ENCODE data around the gene YWHAG. TPM values are rescaled to one million over a fixed set of nuclear protein-coding genes. Genes with fewer than 3 reads are reported as not detected.

The YWHAG gene
- total and polyA plus RNA-seq, 9 of the 15 experiments (the other 6 are each of a cell fraction or from before 2014, with no cell fraction given) = 30.4 to 246 (median 94.5) TPM

DNA sequence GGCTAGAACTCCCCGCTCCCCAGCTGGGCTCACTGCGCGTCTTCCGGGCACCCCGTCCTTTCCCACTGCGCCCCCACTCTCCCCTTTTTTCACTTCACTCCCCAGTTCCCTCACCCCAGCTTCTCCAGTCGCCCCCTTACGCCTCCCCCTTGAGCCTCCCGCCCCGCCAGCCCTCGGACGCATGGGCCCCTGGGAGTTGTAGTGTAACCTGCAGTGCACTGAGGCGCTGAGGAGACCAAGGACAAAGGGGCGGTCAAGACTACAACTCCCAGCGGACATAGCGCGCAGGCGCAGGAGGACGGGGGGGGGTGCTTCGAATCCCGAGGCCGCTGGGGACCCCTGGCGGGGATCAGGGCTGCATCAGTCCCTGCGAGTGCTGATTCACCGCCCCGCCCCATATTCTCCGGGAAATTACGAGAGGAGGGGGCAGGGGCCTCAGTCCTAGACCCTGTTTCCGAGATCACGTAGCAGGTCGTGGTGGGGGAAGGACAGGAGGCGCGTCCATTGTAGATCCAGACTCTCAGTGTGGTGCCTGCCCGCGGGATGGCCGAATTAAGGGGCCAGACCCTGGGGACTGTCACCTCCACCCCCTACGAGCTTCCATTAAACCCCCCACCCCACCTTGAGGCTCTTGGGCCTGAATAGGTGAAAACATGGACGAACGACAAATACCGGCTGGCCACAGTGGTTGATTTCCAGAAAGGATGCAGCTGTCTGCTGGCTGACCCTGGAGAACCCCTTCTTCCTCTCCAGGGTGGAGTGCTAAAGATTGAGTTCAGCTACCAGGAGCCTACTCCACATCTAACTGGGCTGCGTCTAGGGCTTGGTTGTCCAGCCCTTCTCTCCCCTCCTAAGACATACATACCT is 553 bp upstream of the YWHAG start (continued):
- TF ChIP-seq HOXB6 (CRISPR knock-in tag; IDR thresholded peaks at IDR 0.05; ENCODE audit: borderline replicate concordance) (no peak), ZNF583 (CRISPR knock-in tag; IDR thresholded peaks at IDR 0.05) (0 out of 2 replicates have a peak, but pooled peaks have one; percentile 52), NCOA1 (IDR thresholded peaks at IDR 0.05; ENCODE audit: low read depth) (peak; percentile 36; the same call in 1 of the 2 replicates), ZBTB7A (IDR thresholded peaks at IDR 0.05; ENCODE audit: borderline replicate concordance, control insufficient read depth, low read depth, low read length) (peak; percentile 97), RB1 (IDR thresholded peaks at IDR 0.05; ENCODE audit: low read depth) (0 out of 2 replicates have a peak, but pooled peaks have one; percentile 58), MYBL2 (IDR thresholded peaks at IDR 0.05; ENCODE audit: low read depth) (no peak), MYBL2 (CRISPR knock-in tag; IDR thresholded peaks at IDR 0.05; ENCODE audit: borderline replicate concordance) (no peak), ZNF644 (tag; IDR thresholded peaks at IDR 0.05; ENCODE audit: low read depth) (peak; percentile 56; the same call in 1 of the 2 replicates), HCFC1 (IDR thresholded peaks at IDR 0.05; ENCODE audit: low read depth, low read length) (peak; percentile 97), DACH1 (IDR thresholded peaks at IDR 0.05; ENCODE audit: partially characterized antibody) (no peak), SMARCA4 (IDR thresholded peaks at IDR 0.05) (peak; percentile 74), XRCC3 (IDR thresholded peaks at IDR 0.05) (no peak), POLR2A (conservative IDR thresholded peaks at IDR 0.05) (peak; percentile 38), GABPB1 (CRISPR knock-in tag; IDR thresholded peaks at IDR 0.05) (0 out of 2 replicates have a peak, but pooled peaks have one; percentile 20), ILF3 (IDR thresholded peaks at IDR 0.05; ENCODE audit: borderline replicate concordance) (no peak)
- TF ChIP-seq, protein P1, sequence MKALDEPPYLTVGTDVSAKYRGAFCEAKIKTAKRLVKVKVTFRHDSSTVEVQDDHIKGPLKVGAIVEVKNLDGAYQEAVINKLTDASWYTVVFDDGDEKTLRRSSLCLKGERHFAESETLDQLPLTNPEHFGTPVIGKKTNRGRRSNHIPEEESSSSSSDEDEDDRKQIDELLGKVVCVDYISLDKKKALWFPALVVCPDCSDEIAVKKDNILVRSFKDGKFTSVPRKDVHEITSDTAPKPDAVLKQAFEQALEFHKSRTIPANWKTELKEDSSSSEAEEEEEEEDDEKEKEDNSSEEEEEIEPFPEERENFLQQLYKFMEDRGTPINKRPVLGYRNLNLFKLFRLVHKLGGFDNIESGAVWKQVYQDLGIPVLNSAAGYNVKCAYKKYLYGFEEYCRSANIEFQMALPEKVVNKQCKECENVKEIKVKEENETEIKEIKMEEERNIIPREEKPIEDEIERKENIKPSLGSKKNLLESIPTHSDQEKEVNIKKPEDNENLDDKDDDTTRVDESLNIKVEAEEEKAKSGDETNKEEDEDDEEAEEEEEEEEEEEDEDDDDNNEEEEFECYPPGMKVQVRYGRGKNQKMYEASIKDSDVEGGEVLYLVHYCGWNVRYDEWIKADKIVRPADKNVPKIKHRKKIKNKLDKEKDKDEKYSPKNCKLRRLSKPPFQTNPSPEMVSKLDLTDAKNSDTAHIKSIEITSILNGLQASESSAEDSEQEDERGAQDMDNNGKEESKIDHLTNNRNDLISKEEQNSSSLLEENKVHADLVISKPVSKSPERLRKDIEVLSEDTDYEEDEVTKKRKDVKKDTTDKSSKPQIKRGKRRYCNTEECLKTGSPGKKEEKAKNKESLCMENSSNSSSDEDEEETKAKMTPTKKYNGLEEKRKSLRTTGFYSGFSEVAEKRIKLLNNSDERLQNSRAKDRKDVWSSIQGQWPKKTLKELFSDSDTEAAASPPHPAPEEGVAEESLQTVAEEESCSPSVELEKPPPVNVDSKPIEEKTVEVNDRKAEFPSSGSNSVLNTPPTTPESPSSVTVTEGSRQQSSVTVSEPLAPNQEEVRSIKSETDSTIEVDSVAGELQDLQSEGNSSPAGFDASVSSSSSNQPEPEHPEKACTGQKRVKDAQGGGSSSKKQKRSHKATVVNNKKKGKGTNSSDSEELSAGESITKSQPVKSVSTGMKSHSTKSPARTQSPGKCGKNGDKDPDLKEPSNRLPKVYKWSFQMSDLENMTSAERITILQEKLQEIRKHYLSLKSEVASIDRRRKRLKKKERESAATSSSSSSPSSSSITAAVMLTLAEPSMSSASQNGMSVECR (CRISPR knock-in tag; IDR thresholded peaks at IDR 0.05) = no peak
- TF ChIP-seq, protein P2, sequence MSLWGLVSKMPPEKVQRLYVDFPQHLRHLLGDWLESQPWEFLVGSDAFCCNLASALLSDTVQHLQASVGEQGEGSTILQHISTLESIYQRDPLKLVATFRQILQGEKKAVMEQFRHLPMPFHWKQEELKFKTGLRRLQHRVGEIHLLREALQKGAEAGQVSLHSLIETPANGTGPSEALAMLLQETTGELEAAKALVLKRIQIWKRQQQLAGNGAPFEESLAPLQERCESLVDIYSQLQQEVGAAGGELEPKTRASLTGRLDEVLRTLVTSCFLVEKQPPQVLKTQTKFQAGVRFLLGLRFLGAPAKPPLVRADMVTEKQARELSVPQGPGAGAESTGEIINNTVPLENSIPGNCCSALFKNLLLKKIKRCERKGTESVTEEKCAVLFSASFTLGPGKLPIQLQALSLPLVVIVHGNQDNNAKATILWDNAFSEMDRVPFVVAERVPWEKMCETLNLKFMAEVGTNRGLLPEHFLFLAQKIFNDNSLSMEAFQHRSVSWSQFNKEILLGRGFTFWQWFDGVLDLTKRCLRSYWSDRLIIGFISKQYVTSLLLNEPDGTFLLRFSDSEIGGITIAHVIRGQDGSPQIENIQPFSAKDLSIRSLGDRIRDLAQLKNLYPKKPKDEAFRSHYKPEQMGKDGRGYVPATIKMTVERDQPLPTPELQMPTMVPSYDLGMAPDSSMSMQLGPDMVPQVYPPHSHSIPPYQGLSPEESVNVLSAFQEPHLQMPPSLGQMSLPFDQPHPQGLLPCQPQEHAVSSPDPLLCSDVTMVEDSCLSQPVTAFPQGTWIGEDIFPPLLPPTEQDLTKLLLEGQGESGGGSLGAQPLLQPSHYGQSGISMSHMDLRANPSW (CRISPR knock-in tag; IDR thresholded peaks at IDR 0.05) = 0 out of 2 replicates have a peak, but pooled peaks have one; percentile 66
- TF ChIP-seq, protein P3, sequence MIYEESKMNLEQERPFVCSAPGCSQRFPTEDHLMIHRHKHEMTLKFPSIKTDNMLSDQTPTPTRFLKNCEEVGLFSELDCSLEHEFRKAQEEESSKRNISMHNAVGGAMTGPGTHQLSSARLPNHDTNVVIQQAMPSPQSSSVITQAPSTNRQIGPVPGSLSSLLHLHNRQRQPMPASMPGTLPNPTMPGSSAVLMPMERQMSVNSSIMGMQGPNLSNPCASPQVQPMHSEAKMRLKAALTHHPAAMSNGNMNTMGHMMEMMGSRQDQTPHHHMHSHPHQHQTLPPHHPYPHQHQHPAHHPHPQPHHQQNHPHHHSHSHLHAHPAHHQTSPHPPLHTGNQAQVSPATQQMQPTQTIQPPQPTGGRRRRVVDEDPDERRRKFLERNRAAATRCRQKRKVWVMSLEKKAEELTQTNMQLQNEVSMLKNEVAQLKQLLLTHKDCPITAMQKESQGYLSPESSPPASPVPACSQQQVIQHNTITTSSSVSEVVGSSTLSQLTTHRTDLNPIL (CRISPR knock-in tag; IDR thresholded peaks at IDR 0.05) = no peak
- TF ChIP-seq, protein P4, sequence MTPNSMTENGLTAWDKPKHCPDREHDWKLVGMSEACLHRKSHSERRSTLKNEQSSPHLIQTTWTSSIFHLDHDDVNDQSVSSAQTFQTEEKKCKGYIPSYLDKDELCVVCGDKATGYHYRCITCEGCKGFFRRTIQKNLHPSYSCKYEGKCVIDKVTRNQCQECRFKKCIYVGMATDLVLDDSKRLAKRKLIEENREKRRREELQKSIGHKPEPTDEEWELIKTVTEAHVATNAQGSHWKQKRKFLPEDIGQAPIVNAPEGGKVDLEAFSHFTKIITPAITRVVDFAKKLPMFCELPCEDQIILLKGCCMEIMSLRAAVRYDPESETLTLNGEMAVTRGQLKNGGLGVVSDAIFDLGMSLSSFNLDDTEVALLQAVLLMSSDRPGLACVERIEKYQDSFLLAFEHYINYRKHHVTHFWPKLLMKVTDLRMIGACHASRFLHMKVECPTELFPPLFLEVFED (CRISPR knock-in tag; conservative IDR thresholded peaks at IDR 0.05) = no peak
